Measurements from ENCODE around the gene BICDL1.
"Not testable (repeated sequence)": the region's sequence is repeated elsewhere in the genome, so short reads cannot be mapped to it uniquely, and the experiment has no call there.

BICDL1 gene

GRCh38 chr12:119988472-119989360, at the start of gene BICDL1:
BICDL1 (plus strand) TSS chr12:119989236; CDS start chr12:119989869, 633 bp downstream.
- DNase-seq (ENCODE audit: low read depth in 1 of 2, low spot score in 1 of 2): peak; percentile 97

- DNase-seq (ENCODE audit: low read depth in 1 of 2, low spot score in 1 of 2): no peak
Observed at GRCh38 chr12:119940897-119941296, 48.1 kb upstream of the BICDL1 start.

- no peak for DNase-seq (ENCODE audit: low read depth in 1 of 2, low spot score in 1 of 2)
Observed at GRCh38 chr12:119942386-119942785, 46.6 kb upstream of the BICDL1 start.

GRCh38 chr12:119946213-119946612, 42.8 kb upstream of the BICDL1 start:
- no peak for DNase-seq (ENCODE audit: low read depth in 1 of 2, low spot score in 1 of 2)

- DNase-seq (ENCODE audit: low read depth in 1 of 2, low spot score in 1 of 2): no peak
Observed at GRCh38 chr12:119949145-119949544, 39.9 kb upstream of the BICDL1 start.

- no peak for DNase-seq (ENCODE audit: low read depth in 1 of 2, low spot score in 1 of 2)
Observed at GRCh38 chr12:119949594-119949993, 39.4 kb upstream of the BICDL1 start.

- DNase-seq (ENCODE audit: low read depth in 1 of 2, low spot score in 1 of 2): no peak
Observed at GRCh38 chr12:119956047-119956446, 33.0 kb upstream of the BICDL1 start.

- no peak for DNase-seq (ENCODE audit: low read depth in 1 of 2, low spot score in 1 of 2)
Observed at GRCh38 chr12:119957135-119957534, 31.9 kb upstream of the BICDL1 start.

GRCh38 chr12:119959435-119959834, 29.6 kb upstream of the BICDL1 start:
- no peak for DNase-seq (ENCODE audit: low read depth in 1 of 2, low spot score in 1 of 2)

GRCh38 chr12:119964123-119964522, 24.9 kb upstream of the BICDL1 start:
- no peak for DNase-seq (ENCODE audit: low read depth in 1 of 2, low spot score in 1 of 2)

- DNase-seq (ENCODE audit: low read depth in 1 of 2, low spot score in 1 of 2): no peak
Observed at GRCh38 chr12:119964929-119965328, 24.1 kb upstream of the BICDL1 start.

GRCh38 chr12:119980242-119980641, 8.8 kb upstream of the BICDL1 start:
- DNase-seq (ENCODE audit: low read depth in 1 of 2, low spot score in 1 of 2): no peak

- not testable (repeated sequence) for DNase-seq (ENCODE audit: low read depth in 1 of 2, low spot score in 1 of 2)
Observed at GRCh38 chr12:119980702-119981101, 8.3 kb upstream of the BICDL1 start.

- peak in 1 of 2 donors; percentile 9 for DNase-seq (ENCODE audit: low read depth in 1 of 2, low spot score in 1 of 2)
Observed at GRCh38 chr12:119989361-119989730, 310 bp downstream of the BICDL1 start.

- DNase-seq (ENCODE audit: low read depth in 1 of 2, low spot score in 1 of 2): peak; percentile 45 to 60
Observed at GRCh38 chr12:119989731-119990381, 820 bp downstream of the BICDL1 start.

GRCh38 chr12:119990382-119990874, 1.4 kb downstream of the BICDL1 start:
- DNase-seq (ENCODE audit: low read depth in 1 of 2, low spot score in 1 of 2): peak in 1 of 2 donors; percentile 17

- no peak for DNase-seq (ENCODE audit: low read depth in 1 of 2, low spot score in 1 of 2)
Observed at GRCh38 chr12:119992129-119992705, 3.2 kb downstream of the BICDL1 start.

- no peak for DNase-seq (ENCODE audit: low read depth in 1 of 2, low spot score in 1 of 2)
Observed at GRCh38 chr12:119994892-119995658, 6.0 kb downstream of the BICDL1 start.

- DNase-seq (ENCODE audit: low read depth in 1 of 2, low spot score in 1 of 2): no peak
Observed at GRCh38 chr12:119996417-119996816, 7.4 kb downstream of the BICDL1 start.

- DNase-seq (ENCODE audit: low read depth in 1 of 2, low spot score in 1 of 2): no peak
Observed at GRCh38 chr12:119998471-119999245, 9.6 kb downstream of the BICDL1 start.
